A549 (cell line): ENCODE data around the gene RANBP9. TPM values are rescaled to one million over a fixed set of nuclear protein-coding genes. Genes with fewer than 3 reads are reported as not detected.

ENCODE experiments used
- ATAC-seq, 2 experiments: fragments of 200-7000 bp in 1 of 2; fragments of >200 bp in 1 of 2; cut with Nextera tagmentation in 1 of 2; cut with Tn5 transposase in 1 of 2; 3 replicates each; pipeline versions ENCODE4 v1.8.0 to v1.9.1; 2018 to 2020; ENCODE audit warnings: mild to moderate bottlenecking in 1 of 2, moderate library complexity in 1 of 2
- CTCF ChIA-PET: fragments of 300-600 bp; sonication (Branson Sonifier 250); formaldehyde crosslinking; extraction: SDS; loops from one replicate; lab custom pipeline; 2021; ENCODE audit warnings: antibody characterized with exemption, inconsistent platforms; lab: Yijun Ruan, JAX
- POLR2A ChIA-PET: fragments of 350-600 bp; formaldehyde crosslinking; extraction: SDS; loops from one replicate; lab custom pipeline; 2021; ENCODE audit warnings: antibody characterized with exemption, inconsistent platforms; lab: Yijun Ruan, JAX
- DNase-seq, 2 experiments: peaks; one replicate each; pipeline versions ENCODE4 v3.0.0 to v3.0.0-alpha.2; 2011 to 2016; ENCODE audit warnings: low read depth in 1 of 2, low spot score in 1 of 2
- FAIRE-seq: peaks from 2 replicates; lab custom pipeline; 2011; peaks lifted over from hg19 to GRCh38; lab: Jason Lieb, UNC
- H3K27ac ChIP-seq, 2 experiments: fragments of >200 bp; sonication (Bioruptor Twin); formaldehyde crosslinking; 3 replicates each; pipeline ENCODE4 v1.5.1; 2016 to 2017
- H3K4me1 ChIP-seq: fragments of >200 bp; sonication (Bioruptor Twin); formaldehyde crosslinking; 3 replicates; pipeline ENCODE4 v1.6.1; 2016
- H3K4me2 ChIP-seq: fragments of >200 bp; sonication (Bioruptor Twin); formaldehyde crosslinking; 3 replicates; pipeline ENCODE4 v1.6.1; 2016
- H3K4me3 ChIP-seq: fragments of >200 bp; sonication (Bioruptor Twin); formaldehyde crosslinking; 3 replicates; pipeline ENCODE4 v1.5.1; 2016
- H3K9me3 ChIP-seq: fragments of >200 bp; sonication (Bioruptor Twin); formaldehyde crosslinking; 3 replicates; pipeline ENCODE4 v1.6.1; 2016
- BHLHE40 ChIP-seq: IDR thresholded peaks from 2 replicates; pipeline ENCODE4 v1.6.1; 2012; ENCODE audit warnings: low read depth, low read length, inconsistent platforms
- CBX2 ChIP-seq: fragments of 200-600 bp; sonication (generic); IDR thresholded peaks from 2 replicates; pipeline ENCODE4 v1.6.1; 2016; ENCODE audit warnings: low read depth, mild to moderate bottlenecking, borderline replicate concordance
- CHD4 ChIP-seq: fragments of 200-600 bp; sonication (generic); IDR thresholded peaks from 2 replicates; pipeline ENCODE4 v1.6.1; 2016; ENCODE audit warnings: antibody characterized with exemption, mild to moderate bottlenecking, borderline replicate concordance
- CTCF ChIP-seq: fragments of >200 bp; sonication (Bioruptor Twin); formaldehyde crosslinking; IDR thresholded peaks from 3 replicates; pipeline ENCODE4 v1.5.1; 2016
- EHMT2 ChIP-seq: fragments of 200-600 bp; sonication (generic); IDR thresholded peaks from 2 replicates; pipeline ENCODE4 v1.6.1; 2016; ENCODE audit warnings: antibody characterized with exemption, low read depth, mild to moderate bottlenecking, moderate library complexity
- ELK1 ChIP-seq: fragments of 150-350 bp; IDR thresholded peaks from 2 replicates; pipeline ENCODE4 v1.6.1; 2014; ENCODE audit warnings: low read depth, mild to moderate bottlenecking, low read length
- FOXS1 ChIP-seq: fragments of 250-450 bp; sonication (Bioruptor Pico); IDR thresholded peaks from 2 replicates; pipeline ENCODE4 v1.5.0; 2020; ENCODE audit warnings: mild to moderate bottlenecking, moderate library complexity
- HDAC2 ChIP-seq: fragments of 200-600 bp; sonication (generic); IDR thresholded peaks from 2 replicates; pipeline ENCODE4 v1.6.1; 2016
- HMGXB4 ChIP-seq: fragments of 250-450 bp; sonication (Bioruptor Pico); IDR thresholded peaks from 2 replicates; pipeline ENCODE4 v1.5.0; 2021; ENCODE audit warnings: mild to moderate bottlenecking, moderate library complexity, borderline replicate concordance
- JUNB ChIP-seq: fragments of >200 bp; sonication (Bioruptor Twin); formaldehyde crosslinking; IDR thresholded peaks from 2 replicates; pipeline ENCODE4 v1.6.1; 2016
- KDM1A ChIP-seq: fragments of 200-600 bp; sonication (generic); IDR thresholded peaks from 2 replicates; pipeline ENCODE4 v1.6.1; 2016; ENCODE audit warnings: low read depth, mild to moderate bottlenecking
- KDM5A ChIP-seq: fragments of 200-600 bp; sonication (generic); IDR thresholded peaks from 2 replicates; pipeline ENCODE4 v1.6.1; 2016; ENCODE audit warnings: antibody characterized with exemption, mild to moderate bottlenecking
- MAX ChIP-seq: IDR thresholded peaks from 2 replicates; pipeline ENCODE4 v1.6.1; 2012
- MYC ChIP-seq: IDR thresholded peaks from 2 replicates; pipeline ENCODE4 v1.6.1; 2012; ENCODE audit warnings: mild to moderate bottlenecking, inconsistent platforms, low read length, improper control_type of control experiment, borderline replicate concordance
- NPAS2 ChIP-seq: fragments of 250-450 bp; sonication (Bioruptor Pico); IDR thresholded peaks from 2 replicates; pipeline ENCODE4 v1.8.0; 2022; ENCODE audit warnings: mild to moderate bottlenecking, moderate library complexity, borderline replicate concordance
- PHF8 ChIP-seq: fragments of 200-600 bp; sonication (generic); IDR thresholded peaks from 2 replicates; pipeline ENCODE4 v1.6.1; 2016; ENCODE audit warnings: low read depth, mild to moderate bottlenecking, antibody characterized with exemption, moderate library complexity, borderline replicate concordance
- POLR2AphosphoS2 ChIP-seq: conservative IDR thresholded peaks from 2 replicates; pipeline ENCODE4 v1.6.1; 2012; ENCODE audit warnings: low read length, improper control_type of control experiment, inconsistent platforms
- RAD21 ChIP-seq, 2 experiments: fragments of >200 bp in 1 of 2; sonication (Bioruptor Twin) in 1 of 2; formaldehyde crosslinking in 1 of 2; IDR thresholded peaks in 1 of 2; conservative IDR thresholded peaks in 1 of 2; 2 replicates in 1 of 2; 3 replicates in 1 of 2; pipeline ENCODE4 v1.6.1; 2012 to 2018; ENCODE audit warnings: inconsistent platforms in 1 of 2
- RFX5 ChIP-seq: fragments of 450-650 bp; IDR thresholded peaks from 2 replicates; pipeline ENCODE4 v1.7.1; 2014; ENCODE audit warnings: antibody characterized with exemption, mild to moderate bottlenecking, moderate library complexity
- RNF2 ChIP-seq: fragments of 200-600 bp; sonication (generic); IDR thresholded peaks from 2 replicates; pipeline ENCODE4 v1.6.1; 2016; ENCODE audit warnings: low read depth, mild to moderate bottlenecking, antibody characterized with exemption, moderate library complexity, borderline replicate concordance
- SMC3 ChIP-seq: fragments of >200 bp; sonication (Bioruptor Twin); formaldehyde crosslinking; IDR thresholded peaks from 3 replicates; pipeline ENCODE4 v1.6.1; 2018; ENCODE audit warnings: inconsistent platforms
- SREBF2 ChIP-seq: fragments of 450-650 bp; IDR thresholded peaks from 2 replicates; pipeline ENCODE4 v1.6.1; 2014; ENCODE audit warnings: mild to moderate bottlenecking, moderate library complexity
- TFCP2L1 ChIP-seq: fragments of 250-450 bp; sonication (Bioruptor Pico); IDR thresholded peaks from 2 replicates; pipeline ENCODE4 v1.5.0; 2021; ENCODE audit warnings: mild to moderate bottlenecking
- WGBS: methylation state at CpG from one replicate; pipeline ENCODE4 v1.1.6; 2017; ENCODE audit errors: missing lambda C conversion rate; 5-methylcytosine and 5-hydroxymethylcytosine counted together
- polyA plus RNA-seq, 4 experiments: library from polyadenylated mRNA; depleted of rRNA in 3 of 4; stranded (reverse); fragments of >200 nt; fragmentation: RNase III in 1 of 4; extraction: RNeasy Plus Mini Kit Qiagen cat#74134 plus additional on column Dnase treatment in 1 of 4; gene quantifications; 2 replicates in 3 of 4; 3 replicates in 1 of 4; pipeline ENCODE4 v1.2.3, GENCODE V29; 2011 to 2017

Gene RANBP9
- polyA plus RNA-seq, 2 of the 4 experiments (the other 2 are of a cell fraction) = 13.7 to 15.7 TPM

- Histone ChIP-seq H3K4me2 (no peak overlapping the region), H3K27ac (no peak overlapping the region), H3K9me3 (no peaks in the 10 kb centered on the region), H3K4me1 (no peaks in the 10 kb centered on the region), H3K4me3 (no peak overlapping the region)
- no peak for ATAC-seq
- POLR2A ChIA-PET = no interaction called here
- CTCF ChIA-PET = interaction anchor here (1.0 kb wide), 1 partner anchor 16 kb away, joined by 3 read pairs; no protein-coding TSS in a partner anchor
- FAIRE-seq = no peak
- 93% methylated on average over 12 of the region's 21 CpGs for WGBS
- TF ChIP-seq CTCF = no peak
- TF ChIP-seq SREBF2 = no peak
- no peak for TF ChIP-seq CBX2
- no peak for TF ChIP-seq SMC3
- no peak for TF ChIP-seq RFX5
- no peak for TF ChIP-seq HMGXB4 (CRISPR knock-in tag)
- TF ChIP-seq, all 56 proteins: peak for 0
- DNase-seq = no peak
These were observed 120.3 kb downstream of the RANBP9 start for GRCh38 chr6:13591205-13591921.

GRCh38 chr6:13590574-13591153, 121.0 kb downstream of the RANBP9 start:
- CTCF ChIA-PET = interaction anchor here (0.5 to 1.6 kb wide), 2 partner anchors 15 to 167 kb away, joined by 3 to 5 read pairs; no protein-coding TSS in a partner anchor
- POLR2A ChIA-PET = interaction anchor here (1.3 kb wide), 1 partner anchor 24 kb away, joined by 4 read pairs; the partner anchor contains the start of gene NOL7
- Histone ChIP-seq H3K9me3 (no peaks in the 10 kb centered on the region), H3K4me2 (no peak overlapping the region), H3K4me1 (no peaks in the 10 kb centered on the region), H3K4me3 (no peak overlapping the region), H3K27ac (no peak overlapping the region)
- TF ChIP-seq CHD4 (no peak), HDAC2 (no peak), KDM5A (no peak), JUNB (no peak), PHF8 (no peak), RNF2 (no peak), NPAS2 (CRISPR knock-in tag) (no peak), FOXS1 (CRISPR knock-in tag) (no peak), ELK1 (no peak), MYC (no peak), MAX (no peak), POLR2AphosphoS2 (no peak), KDM1A (no peak), EHMT2 (no peak), BHLHE40 (no peak), TFCP2L1 (CRISPR knock-in tag) (no peak), RAD21 (conservative IDR thresholded peaks at IDR 0.05 in 1 of 2, IDR thresholded peaks at IDR 0.05 in 1 of 2) (no peak)
- FAIRE-seq (no peak), ATAC-seq (no peak), DNase-seq (no peak)
- WGBS = 60% methylated on average over 1 of the region's 1 CpG
